ENCODE results near the gene TPR. TPM values are rescaled to one million over a fixed set of nuclear protein-coding genes. Genes with fewer than 3 reads are reported as not detected.

Gene TPR
- total RNA-seq, 4 donors from 2014 or later = 57.5 to 99.7 (median 81.0) TPM

DNA sequence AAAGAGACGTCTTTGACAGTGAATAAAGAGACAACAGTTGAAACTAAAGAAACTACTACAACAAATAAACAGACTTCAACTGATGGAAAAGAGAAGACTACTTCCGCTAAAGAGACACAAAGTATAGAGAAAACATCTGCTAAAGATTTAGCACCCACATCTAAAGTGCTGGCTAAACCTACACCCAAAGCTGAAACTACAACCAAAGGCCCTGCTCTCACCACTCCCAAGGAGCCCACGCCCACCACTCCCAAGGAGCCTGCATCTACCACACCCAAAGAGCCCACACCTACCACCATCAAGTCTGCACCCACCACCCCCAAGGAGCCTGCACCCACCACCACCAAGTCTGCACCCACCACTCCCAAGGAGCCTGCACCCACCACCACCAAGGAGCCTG, 68.5 kb downstream of the TPR start:
- no peak overlapping the region for H3K27ac ChIP-seq
- intact Hi-C loops (cut with DNase I; ENCODE audit: low total_unique reads) = no loop called here
- 77 to 80% methylated on average over 1 to 3 of the region's 3 CpGs for WGBS, 2 donors (ENCODE audit: low coverage in 1 of 2)
- H3K4me3 ChIP-seq = no peak overlapping the region
- DNase-seq = no peak
- peaks cover 0 to 9% (median 0%) of the 10 kb centered on the region in 4 donors for H3K36me3 ChIP-seq
- no peaks in the 10 kb centered on the region for H3K9me3 ChIP-seq
- TF ChIP-seq POLR2AphosphoS5 (IDR thresholded peaks at IDR 0.05) (no peak), POLR2A (IDR thresholded peaks at IDR 0.05) (no peak), EP300 (IDR thresholded peaks at IDR 0.05; ENCODE audit: low read depth) (no peak)
- TF ChIP-seq, protein P1, sequence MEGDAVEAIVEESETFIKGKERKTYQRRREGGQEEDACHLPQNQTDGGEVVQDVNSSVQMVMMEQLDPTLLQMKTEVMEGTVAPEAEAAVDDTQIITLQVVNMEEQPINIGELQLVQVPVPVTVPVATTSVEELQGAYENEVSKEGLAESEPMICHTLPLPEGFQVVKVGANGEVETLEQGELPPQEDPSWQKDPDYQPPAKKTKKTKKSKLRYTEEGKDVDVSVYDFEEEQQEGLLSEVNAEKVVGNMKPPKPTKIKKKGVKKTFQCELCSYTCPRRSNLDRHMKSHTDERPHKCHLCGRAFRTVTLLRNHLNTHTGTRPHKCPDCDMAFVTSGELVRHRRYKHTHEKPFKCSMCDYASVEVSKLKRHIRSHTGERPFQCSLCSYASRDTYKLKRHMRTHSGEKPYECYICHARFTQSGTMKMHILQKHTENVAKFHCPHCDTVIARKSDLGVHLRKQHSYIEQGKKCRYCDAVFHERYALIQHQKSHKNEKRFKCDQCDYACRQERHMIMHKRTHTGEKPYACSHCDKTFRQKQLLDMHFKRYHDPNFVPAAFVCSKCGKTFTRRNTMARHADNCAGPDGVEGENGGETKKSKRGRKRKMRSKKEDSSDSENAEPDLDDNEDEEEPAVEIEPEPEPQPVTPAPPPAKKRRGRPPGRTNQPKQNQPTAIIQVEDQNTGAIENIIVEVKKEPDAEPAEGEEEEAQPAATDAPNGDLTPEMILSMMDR (IDR thresholded peaks at IDR 0.05) = no peak
- in situ Hi-C loops (cut with MboI; ENCODE audit: low pct_ligation_motif_present in 1 of 4, low pct_unique_long_range_greater_than_20kb in 1 of 4, low sequenced_read_pairs in 3 of 4) = no loop called here
- no peaks in the 10 kb centered on the region for H3K4me1 ChIP-seq
- no peaks in the 10 kb centered on the region for H3K27me3 ChIP-seq

DNA sequence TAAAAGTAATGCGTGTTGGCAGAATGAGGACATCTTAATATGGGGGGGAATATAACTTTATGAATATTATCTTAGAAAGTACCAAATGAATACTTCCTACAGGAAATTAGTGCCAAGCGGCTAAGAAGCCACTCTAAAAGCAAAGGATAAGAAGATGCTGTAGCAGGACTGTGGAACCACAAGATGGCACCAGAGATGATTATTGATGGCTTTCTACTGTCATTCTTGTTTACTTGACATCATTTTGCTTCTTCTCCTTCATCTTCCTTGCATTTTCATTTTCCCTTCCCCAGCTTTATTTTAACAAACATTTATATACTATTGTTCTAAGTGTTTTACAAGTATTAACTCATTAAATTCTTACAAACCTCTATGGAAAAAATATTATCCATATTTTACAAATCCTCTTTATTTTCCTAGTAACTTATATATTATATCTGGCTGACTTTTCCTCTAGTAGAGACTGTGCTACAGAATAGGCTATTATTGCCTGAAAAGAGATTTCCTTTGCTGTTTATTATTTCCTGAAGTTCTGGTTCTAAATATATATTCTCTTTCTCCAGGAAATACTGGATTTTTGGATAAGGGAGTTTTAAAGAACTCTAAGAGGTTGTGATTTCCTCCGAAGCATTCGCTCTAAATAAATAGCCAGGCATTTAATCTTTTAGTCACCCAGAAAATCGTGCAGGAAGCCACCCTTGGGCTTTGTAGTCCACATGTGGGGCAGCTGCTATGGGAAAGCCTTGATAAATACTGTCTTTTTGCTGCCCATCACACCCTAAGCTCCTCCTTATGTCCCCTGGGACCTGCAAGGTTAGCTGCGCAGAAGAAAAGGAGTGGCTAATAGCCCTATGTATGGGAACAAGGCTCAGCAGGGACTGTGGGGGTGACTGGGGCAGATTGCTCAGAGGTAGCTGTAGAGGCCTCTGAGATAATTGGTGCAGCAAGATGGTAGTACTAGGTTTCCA, 69.8 kb downstream of the TPR start:
- in situ Hi-C loops (cut with MboI; ENCODE audit: low pct_ligation_motif_present in 1 of 4, low pct_unique_long_range_greater_than_20kb in 1 of 4, low sequenced_read_pairs in 3 of 4) = no loop called here
- 57 to 66% methylated on average over 5 to 6 of the region's 6 CpGs for WGBS, 2 donors (ENCODE audit: low coverage in 1 of 2)
- no peak overlapping the region for H3K4me3 ChIP-seq
- peaks cover 0 to 1% (median 0%) of the 10 kb centered on the region in 4 donors for H3K36me3 ChIP-seq
- no peak overlapping the region for H3K27ac ChIP-seq
- H3K4me1 ChIP-seq = no peaks in the 10 kb centered on the region
- no peaks in the 10 kb centered on the region for H3K27me3 ChIP-seq
- no peak for TF ChIP-seq EP300 (IDR thresholded peaks at IDR 0.05; ENCODE audit: low read depth)
- TF ChIP-seq, protein P1 (IDR thresholded peaks at IDR 0.05) = peak in 3 of 5 experiments; percentile 26 to 27 (median 27)
- intact Hi-C loops (cut with DNase I; ENCODE audit: low total_unique reads) = no loop called here
- H3K9me3 ChIP-seq = no peaks in the 10 kb centered on the region
- no peak for DNase-seq

DNA sequence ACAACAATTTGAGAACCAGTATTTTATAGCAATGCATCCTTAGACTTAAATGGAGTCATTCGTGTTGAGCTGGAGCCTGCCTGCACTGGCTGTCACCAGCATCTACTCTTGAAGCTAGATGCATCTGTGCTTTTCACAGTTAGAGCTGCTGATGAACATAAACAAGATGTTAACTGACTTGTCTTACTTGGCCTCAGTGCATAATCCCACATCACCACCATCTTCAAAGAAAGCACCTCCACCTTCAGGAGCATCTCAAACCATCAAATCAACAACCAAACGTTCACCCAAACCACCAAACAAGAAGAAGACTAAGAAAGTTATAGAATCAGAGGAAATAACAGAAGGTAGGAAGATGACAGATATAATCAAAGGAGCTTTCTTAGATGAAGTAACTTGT, 71.1 kb downstream of the TPR start:
- WGBS, 2 donors (ENCODE audit: low coverage in 1 of 2) = 15 to 62% methylated on average over 2 of the region's 2 CpGs
- H3K4me3 ChIP-seq = no peak overlapping the region
- H3K9me3 ChIP-seq = no peaks in the 10 kb centered on the region
- no peak for DNase-seq
- intact Hi-C loops (cut with DNase I; ENCODE audit: low total_unique reads) = no loop called here
- H3K27me3 ChIP-seq = no peaks in the 10 kb centered on the region
- no peaks in the 10 kb centered on the region for H3K4me1 ChIP-seq
- TF ChIP-seq, protein P1 (IDR thresholded peaks at IDR 0.05) = no peak
- TF ChIP-seq EP300 (IDR thresholded peaks at IDR 0.05; ENCODE audit: low read depth) (no peak), POLR2AphosphoS5 (IDR thresholded peaks at IDR 0.05) (no peak), POLR2A (IDR thresholded peaks at IDR 0.05) (no peak)
- H3K36me3 ChIP-seq = no peaks in the 10 kb centered on the region
- H3K27ac ChIP-seq = no peak overlapping the region
- in situ Hi-C loops (cut with MboI; ENCODE audit: low pct_ligation_motif_present in 1 of 4, low pct_unique_long_range_greater_than_20kb in 1 of 4, low sequenced_read_pairs in 3 of 4) = no loop called here

DNA sequence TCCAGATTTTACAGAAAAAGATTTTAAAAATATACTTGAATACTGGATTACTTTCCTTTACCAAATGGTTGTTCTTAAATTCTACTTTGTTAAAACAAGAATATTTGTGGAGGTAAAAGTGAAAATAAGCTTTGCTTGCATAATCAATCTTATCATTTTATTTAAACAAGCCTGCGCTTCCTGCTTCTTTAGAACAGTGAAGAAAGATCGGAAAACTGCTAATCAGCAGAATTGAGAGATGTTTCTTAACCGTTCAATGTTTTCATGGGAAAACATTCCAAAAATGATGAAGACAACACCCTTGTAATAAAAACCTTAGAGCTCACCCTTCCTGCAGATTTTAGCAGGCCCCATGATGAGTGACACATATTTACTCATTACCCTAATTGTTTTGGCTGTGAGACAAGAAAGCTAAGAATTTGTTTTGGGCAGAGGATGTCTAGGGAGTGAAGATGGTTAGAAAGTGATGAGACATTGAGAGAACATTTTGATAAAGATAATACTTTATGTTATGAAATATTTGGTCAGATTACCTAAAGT, 72.6 kb downstream of the TPR start:
- Histone ChIP-seq H3K27me3 (no peaks in the 10 kb centered on the region), H3K36me3 (no peaks in the 10 kb centered on the region), H3K27ac (no peak overlapping the region), H3K4me3 (no peak overlapping the region), H3K9me3 (no peaks in the 10 kb centered on the region), H3K4me1 (no peaks in the 10 kb centered on the region)
- in situ Hi-C loops (cut with MboI; ENCODE audit: low pct_ligation_motif_present in 1 of 4, low pct_unique_long_range_greater_than_20kb in 1 of 4, low sequenced_read_pairs in 3 of 4) (no loop called here), intact Hi-C loops (cut with DNase I; ENCODE audit: low total_unique reads) (no loop called here)
- WGBS, 2 donors (ENCODE audit: low coverage in 1 of 2) = 81 to 86% methylated on average over 3 of the region's 3 CpGs
- DNase-seq = no peak
- TF ChIP-seq POLR2AphosphoS5 (IDR thresholded peaks at IDR 0.05) = no peak
- TF ChIP-seq POLR2A (IDR thresholded peaks at IDR 0.05) = no peak
- TF ChIP-seq, protein P1 (IDR thresholded peaks at IDR 0.05) = no peak
